AG09309 (cell line): ENCODE measurements around the gene DACH2.

ENCODE experiments used
- DNase-seq: peaks from one replicate; pipeline ENCODE4 v3.0.0-alpha.2; 2010; ENCODE audit warnings: low read depth
- H3K4me3 ChIP-seq: 2 replicates; pipeline ENCODE4 v1.5.1; 2011; ENCODE audit warnings: mild to moderate bottlenecking, low read depth, low read length, moderate library complexity; ENCODE audit not compliant: control insufficient read depth
- TF ChIP-seq, protein P1 (sequence below): IDR thresholded peaks from 2 replicates; pipeline ENCODE4 v1.5.1; 2011; ENCODE audit warnings: mild to moderate bottlenecking, low read depth, low read length, inconsistent platforms; ENCODE audit not compliant: insufficient read depth, control insufficient read depth; ENCODE audit errors: missing control alignments

The DACH2 gene

DNA sequence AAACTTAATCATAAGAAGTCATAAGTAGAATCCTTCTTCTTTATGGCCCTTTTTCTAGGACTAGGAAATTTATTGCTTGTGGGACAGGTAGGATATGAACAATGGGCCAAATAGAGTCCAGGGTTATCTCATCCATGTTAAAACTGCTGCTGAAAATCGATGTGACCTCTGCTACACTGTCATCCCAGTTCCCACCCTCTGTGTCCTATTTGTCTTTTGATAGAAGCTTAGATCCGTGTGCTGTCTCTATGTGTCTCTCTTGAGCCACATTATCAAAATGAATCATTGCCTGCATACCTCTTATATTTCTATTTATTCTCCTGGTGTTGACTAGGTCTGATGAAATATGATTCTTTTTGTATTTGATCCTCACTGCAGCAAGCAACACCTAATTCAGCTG is 661.4 kb downstream of the DACH2 start:
- TF ChIP-seq, protein P1, sequence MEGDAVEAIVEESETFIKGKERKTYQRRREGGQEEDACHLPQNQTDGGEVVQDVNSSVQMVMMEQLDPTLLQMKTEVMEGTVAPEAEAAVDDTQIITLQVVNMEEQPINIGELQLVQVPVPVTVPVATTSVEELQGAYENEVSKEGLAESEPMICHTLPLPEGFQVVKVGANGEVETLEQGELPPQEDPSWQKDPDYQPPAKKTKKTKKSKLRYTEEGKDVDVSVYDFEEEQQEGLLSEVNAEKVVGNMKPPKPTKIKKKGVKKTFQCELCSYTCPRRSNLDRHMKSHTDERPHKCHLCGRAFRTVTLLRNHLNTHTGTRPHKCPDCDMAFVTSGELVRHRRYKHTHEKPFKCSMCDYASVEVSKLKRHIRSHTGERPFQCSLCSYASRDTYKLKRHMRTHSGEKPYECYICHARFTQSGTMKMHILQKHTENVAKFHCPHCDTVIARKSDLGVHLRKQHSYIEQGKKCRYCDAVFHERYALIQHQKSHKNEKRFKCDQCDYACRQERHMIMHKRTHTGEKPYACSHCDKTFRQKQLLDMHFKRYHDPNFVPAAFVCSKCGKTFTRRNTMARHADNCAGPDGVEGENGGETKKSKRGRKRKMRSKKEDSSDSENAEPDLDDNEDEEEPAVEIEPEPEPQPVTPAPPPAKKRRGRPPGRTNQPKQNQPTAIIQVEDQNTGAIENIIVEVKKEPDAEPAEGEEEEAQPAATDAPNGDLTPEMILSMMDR: no peak
- no peak for DNase-seq
- H3K4me3 ChIP-seq: no peak overlapping the region

DNA sequence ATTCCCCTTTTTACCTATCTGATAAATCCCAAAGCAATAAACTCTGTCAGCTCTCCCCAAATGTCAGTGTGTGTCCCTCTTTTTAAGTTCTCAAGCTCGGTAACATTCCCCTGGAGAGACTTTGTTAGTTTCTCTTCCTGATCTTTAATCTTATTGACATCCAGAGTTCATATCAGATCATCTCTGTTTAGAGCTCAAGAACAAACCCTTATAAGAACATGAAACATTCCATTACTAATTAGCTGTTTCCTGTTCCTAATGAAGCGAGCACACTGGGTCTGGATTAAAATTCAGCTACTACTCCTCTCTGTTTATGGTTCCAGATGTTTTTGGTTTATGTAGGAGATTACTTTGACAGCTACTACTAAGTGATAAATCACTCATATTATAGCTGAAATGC is 681.5 kb downstream of the DACH2 start:
- TF ChIP-seq, protein P1: no peak
- no peak overlapping the region for H3K4me3 ChIP-seq
- no peak for DNase-seq

DNA sequence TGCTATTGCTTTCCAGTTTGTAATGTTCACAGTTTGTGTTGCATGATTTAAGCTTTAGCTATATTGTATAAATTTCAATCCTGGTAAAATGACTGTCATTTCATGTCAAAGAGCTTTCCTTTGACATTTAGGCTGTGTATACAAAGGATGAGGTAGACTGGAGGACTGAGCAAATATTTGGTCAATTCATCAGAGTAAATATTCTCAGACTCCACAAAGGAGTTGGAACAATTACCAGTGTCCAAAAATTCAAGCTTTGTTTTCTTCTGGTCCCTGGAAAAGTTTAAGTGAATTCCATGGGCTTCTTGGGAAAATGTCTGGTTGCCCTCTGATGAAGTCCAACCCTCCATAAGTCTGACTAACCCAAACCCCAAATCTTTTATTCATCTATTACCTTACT is 682.4 kb downstream of the DACH2 start:
- no peak overlapping the region for H3K4me3 ChIP-seq
- TF ChIP-seq, protein P1: no peak
- no peak for DNase-seq

DNA sequence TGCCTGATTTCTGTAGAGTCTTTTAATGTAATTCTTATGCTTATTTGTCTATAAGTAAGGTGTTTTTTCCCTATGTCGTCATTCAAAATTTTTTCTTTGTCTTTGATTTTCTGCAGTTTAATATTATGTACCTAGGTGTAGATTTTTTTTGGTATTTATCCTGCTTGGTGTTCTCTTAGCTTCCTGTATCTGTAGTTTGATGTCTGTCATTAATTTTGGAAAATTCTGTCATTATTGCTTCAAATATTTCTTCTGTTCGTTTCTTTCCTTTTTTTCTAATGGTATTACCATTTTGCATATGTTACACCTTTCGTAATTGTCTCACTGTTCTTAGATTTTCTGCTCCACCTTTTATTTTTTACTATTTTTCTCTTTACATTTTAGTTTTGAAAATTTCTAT is 696.9 kb downstream of the DACH2 start:
- TF ChIP-seq, protein P1: no peak
- no peak for DNase-seq
- no peak overlapping the region for H3K4me3 ChIP-seq
